Pons (tissue), 1 donor: ENCODE measurements around the gene FAM149A.

Source experiments
- DNase-seq: peaks from one replicate; pipeline ENCODE4 v3.0.0-alpha.2; 2016; ENCODE audit warnings: low spot score

The FAM149A gene

DNA sequence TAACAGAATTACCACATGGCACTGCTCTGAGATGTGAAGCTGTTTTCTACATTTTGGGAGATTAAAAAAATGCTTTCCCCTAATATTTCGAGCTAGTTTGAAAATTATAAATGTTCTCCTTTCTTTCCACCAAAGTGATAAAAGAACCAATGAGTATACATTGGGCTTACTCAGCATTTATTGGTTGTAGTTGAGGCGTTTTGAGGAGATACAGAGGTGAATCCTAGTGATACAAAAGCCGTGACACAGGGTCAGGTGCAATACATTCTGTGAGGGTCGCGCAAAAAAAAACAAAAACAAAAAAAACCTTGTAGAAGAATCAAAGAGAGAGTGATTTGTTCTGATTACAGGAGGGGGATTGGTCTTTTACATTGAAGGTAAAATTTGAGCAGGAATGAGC is 54.5 kb downstream of the FAM149A start:
- DNase-seq = no peak

DNA sequence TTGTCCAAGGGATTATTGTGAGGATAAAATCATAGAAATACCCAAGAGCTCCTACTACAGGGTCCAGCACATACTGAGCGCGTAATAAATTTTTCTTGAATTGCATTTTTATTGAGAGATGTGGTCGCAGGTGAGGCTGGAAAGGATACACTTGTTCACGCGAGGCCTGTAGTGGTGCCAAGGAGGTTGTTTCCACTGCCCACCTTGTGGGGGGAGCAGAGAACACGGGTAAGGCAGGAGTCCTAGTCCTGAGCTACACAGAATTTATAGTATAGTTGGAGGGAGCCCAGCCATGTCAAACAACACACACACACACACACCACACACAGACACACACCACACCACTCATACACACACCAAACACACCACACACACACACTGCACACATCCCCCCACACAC is 55.1 kb downstream of the FAM149A start:
- no peak for DNase-seq

DNA sequence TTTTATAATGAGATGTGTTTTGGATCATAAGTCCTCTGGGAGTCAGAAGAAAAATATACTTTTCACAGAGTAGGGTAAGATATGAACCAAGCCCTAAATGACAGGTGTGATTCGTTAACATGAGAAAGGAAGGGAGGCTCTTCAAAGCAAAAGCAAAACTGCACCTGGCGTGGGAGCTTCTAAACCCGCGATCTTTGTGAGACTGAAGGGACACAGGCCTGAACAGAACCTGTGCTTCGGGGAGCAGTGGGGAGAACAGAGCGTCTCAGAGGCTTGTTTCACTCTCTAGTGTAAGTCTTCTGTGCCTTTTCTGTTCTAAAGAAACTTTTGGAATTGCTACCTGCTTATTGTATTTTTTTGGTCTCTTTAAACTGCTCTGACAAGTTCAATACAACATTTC is 56.6 kb downstream of the FAM149A start:
- no peak for DNase-seq

DNA sequence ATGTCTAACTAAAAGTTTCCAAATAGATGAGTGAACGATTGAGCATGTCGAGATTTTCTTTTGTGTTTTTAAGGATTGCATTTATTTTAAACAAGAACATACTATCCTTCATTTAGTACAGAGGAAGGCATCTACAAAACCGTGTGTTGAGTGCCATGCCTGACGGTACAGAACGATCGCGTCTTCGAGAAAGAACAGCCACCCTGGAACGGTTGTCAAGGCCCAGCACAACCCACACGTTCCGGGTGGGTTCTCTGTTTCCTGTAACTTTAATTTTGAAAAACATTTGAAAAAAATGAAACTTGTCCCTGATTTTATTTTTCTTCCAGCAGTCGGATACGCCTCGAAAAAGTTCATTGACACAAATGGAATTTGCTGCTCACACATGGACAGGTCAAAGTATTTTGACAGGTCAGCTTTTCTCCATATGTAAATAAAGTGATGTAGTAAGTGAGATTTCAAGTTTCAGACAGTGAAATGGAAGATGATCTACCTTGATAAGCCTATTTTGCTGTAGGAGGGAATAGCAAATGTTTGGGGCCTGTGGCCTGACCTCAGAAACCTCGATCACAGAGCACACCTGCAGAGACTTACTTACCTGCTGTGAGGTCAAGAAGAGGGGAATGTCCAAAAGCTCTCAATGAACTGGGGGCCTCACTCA is 62.5 kb downstream of the FAM149A start:
- no peak for DNase-seq

DNA sequence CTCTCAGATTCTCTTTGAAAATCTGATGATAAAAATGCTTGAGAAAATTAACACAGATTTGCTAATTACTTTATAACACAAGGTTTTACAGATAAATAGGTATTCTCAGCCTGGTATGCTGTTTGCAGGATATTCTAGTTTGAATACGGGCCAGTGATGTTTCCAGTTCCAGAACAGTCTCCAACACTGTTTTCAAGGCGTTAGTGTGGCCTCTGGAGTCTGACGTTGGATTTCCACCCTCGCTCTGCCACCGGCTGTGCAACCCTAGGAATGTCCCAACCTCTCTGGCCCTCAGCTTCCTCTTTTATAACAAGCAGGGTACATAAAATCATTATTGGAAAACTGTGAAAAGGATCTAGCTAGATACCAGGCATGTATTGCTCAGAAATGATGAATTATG is 63.1 kb downstream of the FAM149A start:
- DNase-seq = no peak

DNA sequence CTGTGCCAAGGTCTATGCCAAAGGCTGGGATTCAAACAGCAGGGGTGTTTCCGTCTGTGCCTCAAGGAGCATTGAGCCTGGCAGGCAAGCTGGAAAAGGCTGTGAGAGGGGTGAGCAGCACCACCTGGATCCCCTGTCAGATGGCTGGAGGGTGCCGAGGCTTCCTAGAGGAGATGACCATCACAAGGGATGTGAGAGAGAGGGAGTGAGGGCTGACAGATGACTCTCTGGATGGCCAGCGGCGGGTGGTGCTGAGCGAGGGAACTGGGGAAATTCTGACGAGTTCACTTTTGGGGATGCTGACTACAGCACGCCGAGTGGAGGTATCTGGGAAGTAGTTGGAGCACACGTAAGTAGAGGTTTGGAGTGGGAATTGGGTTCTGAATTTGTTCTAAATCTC is 64.2 kb downstream of the FAM149A start:
- DNase-seq = no peak

DNA sequence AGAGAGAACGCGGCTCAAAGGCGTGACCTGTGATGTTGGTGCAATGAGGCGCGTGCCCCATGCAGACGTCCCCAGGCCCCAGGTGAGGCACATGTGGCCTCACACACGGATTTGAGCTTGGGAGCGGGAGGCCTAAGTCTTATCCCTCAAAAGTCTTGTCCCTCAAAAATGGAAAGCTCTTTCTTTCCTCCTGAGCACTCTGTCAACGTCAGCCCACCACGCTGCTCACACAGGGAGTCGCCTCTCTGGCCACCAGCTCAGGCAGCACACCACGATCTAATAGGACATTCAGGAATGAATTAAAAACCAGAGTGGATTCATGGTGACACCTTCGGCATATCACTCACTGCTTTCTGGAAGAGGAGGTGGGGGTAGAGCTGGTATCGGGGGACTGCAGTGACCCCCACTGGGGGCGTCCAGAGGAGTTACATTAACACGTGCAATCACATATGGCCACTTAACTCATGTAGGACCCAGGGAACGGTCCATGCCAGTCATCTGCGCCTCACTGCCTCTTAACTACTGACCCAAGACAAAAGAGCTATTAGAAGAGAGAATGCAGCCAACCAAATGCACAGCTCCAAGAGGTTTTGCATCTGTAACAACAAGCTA is 64.9 kb downstream of the FAM149A start:
- no peak for DNase-seq

DNA sequence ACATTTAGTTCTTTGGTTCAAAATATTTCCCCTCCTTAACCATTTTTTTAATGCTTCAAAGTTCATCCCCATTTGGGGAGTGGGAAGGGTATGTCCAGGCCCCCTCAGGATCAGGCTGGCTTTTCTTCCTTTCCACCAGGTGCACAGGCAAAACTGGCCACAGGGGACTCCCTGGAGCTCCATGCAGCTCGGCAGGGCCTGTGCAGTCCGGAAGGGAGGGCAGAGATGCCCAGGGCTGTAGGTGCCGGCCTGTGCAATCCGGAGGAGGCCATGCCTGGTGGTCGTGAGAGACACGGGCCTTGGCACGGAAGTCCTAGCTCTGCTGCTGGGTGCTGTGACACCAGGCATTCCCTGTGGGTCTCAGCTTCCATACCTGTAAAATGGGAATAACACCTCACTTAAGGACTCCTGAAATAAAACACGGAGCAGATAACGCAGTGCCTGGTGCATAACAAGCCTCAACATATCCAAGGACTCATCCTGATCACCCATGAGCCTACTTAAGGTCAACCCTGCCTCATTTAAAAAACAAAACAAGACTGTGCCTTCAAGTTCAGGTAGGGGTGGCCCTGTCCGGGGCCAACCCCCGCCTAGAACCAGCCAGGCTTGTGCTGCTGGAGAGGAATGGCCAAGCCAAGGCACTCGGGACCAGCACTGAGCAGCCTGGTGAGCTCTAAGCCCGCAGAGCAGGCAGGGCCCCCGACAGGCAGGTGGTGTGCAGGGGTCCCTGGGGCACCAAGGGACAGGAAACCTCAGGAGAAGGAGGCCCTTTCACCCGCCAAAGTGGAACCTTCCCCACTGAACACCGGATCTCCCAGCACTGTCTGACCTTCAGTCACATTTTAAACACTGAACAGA is 65.7 kb downstream of the FAM149A start:
- DNase-seq = no peak

DNA sequence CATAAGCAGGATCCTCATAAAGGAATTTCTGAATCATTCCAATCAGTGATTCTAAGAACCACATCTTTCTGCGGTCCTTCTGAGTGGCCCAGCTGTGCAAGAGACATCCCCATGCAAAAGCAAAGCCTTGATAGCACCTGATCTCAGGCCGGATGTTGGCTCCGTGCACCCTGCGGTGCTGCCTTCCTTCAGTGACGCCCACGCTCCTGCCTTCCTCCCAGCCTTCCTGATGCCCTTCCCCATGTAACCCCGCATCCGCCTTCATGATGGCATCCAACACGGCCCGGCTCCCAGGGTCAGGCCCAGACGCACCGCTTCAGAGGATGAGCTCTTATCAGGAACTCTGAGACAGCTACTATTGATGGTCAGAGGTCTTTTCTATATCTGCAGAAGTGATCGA is 66.5 kb downstream of the FAM149A start:
- no peak for DNase-seq

DNA sequence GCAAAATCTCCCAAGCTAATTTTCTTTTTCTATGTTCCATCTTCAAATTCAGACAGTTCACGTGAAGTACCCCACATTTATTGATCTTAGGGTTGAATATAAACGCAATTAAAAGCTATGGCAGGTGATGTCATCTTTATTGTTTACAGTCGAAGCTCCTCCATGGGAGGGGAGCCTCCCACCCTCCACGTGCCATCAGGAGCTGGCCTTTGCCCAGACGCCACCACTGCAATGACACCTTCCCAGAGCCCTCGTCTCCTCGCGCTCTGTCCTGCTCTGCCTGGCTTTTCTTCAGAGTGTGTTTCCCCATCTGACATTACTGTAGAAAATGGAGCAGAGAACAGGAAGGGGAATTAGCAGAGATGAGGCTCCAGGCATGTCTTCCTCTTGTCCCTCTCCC is 68.0 kb downstream of the FAM149A start:
- DNase-seq = no peak

DNA sequence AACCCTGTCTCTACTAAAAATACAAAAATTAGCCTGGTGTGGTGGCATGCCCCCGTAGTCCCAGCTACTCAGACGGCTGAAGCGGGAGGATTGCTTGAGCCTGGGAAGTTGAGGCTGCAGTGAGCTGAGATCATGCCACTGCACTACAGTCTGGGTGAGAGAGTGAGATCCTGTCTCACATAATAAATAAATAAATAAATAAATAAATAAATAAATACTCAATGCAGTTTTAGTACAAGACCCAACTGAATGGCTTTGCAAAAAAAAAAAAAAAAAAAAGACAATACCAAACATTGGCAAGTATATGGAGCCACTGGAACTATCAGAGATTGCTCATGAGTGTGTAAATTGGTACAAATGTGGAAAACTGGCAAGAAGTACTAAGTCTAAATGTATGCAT is 83.6 kb downstream of the FAM149A start:
- DNase-seq = no peak

DNA sequence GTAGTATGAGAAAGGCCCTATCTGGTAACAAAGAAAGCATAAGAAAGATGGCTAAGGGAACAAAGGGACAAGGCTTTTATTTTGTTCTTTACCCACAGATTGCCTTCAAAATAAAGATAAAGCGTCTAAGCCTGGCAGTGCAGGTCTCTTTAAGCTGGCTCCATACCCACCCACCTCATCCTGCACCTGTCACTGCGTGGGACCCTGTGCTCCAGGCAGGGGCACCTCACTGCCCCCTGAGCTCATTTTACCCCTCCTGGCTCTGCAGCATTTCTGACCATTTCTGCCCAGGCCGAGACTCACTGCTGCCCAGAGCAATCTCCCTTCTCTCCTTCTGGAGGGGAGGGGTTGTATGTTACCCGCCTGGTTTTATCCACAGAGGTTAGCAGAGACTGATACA is 85.2 kb downstream of the FAM149A start:
- no peak for DNase-seq

DNA sequence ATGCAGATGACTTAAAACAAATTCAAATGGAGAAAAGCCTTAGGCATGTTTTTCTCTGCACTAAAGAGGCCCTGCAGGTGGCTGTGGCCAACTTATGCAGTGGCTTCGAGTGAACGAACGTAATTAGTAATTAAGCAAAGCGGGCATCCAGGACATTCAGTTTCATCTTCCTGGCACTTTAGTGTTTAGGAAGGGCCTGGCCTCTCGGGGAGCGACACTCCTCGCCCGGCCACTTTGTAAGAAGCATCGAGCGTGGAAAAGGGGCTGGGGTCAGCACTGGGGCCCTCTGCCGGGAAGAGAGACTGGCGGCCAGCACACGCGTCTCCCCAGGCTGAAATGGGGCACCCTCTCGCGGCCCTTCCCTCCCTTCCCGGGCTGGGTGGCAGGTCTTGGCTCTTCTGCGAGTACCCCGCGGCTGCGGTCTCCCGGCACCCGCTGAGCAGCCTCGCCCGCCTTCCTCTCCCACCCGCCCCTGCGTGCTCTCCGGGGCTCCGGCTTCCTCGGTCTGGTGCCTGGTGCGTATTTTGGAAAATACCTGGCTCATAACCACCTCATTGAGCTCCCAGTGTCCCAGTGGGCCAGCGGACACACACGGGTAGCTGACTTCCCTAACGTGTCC is 86.2 kb downstream of the FAM149A start:
- DNase-seq = peak; percentile 43

DNA sequence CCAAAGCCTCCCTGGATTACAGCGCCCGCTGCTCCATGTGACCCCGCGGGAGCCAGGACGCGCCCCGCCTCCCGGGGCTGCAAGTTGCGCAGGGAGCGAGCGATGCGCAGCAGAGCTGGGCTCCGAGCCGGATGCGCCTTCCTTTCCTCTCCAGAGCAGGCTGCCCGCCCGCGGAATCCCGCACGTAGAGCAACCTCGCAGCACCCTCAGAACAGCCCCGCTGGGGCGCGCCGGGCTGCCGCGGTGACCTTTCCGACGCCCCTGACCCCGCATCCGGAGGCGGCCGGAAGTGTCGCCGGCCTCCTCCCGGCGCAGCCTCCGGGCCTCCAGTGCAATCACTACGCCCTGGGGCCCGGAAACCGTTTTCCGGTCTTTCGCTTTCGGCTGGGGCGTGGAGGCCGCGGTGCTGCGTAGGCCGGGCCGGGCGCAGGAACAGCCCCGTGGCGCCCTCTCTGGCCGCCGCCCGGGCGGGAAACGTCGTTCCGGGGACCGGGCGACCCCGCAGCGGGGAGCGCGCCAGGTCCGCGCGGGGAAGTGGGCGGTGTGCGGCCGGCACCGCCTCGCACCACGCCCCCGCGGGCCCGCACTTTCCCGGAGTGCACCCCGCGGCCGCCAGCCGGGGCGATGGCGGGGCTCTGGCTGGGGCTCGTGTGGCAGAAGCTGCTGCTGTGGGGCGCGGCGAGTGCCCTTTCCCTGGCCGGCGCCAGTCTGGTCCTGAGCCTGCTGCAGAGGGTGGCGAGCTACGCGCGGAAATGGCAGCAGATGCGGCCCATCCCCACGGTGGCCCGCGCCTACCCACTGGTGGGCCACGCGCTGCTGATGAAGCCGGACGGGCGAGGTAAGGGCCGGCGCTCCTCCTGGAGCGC is 86.9 kb downstream of the FAM149A start, which contains the start of gene CYP4V2:
CYP4V2 (plus strand) TSS at position 368 of the 866 bp plus-strand sequence; CDS start at position 625, 257 bp downstream.
- peak; percentile 71 for DNase-seq

DNA sequence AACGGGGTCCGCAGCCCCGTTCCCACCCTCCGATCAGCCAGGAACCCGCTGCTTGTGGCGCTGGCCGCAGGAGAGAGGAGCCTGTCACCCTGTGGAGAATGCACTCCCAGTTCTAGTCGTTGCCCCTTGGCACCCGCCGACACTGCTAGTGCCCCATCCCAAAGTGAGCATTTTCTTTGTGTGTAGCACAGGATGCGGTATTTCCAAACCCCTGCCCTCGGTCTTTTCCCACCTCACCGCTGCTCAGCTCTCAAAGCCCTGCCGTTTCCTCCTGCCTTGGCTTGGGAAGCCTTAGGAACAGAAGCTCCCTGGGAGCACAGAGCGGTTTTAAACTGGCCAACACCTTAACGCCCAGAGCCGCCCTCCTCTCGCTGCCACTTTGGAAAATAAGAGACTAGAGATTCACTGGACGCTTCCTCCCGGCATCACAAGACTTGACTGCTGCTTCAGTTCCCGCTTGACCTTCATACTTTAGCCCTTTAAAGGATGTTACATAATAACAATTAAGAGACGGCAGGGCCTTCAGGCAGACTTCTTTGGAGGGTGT is 87.6 kb downstream of the FAM149A start:
- peak; percentile 76 for DNase-seq

DNA sequence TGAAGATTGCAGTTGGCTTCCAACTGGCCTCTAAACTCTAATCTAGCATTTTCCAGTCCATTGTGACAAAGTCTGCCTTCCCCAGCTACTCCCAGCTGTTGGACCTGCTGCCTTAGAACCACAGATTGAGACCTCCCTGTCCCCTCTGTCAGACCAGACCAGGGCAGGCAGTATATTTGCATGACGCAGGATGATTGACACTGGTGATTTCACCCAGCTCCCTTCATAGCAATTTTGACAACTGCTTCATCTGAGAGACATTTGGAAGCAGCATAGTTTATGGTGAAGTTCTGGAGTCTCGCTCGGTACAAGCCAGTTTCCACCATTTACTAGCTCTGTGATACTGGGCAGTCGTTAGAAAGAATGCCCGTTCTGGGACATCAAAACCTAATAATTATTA is 89.3 kb downstream of the FAM149A start:
- no peak for DNase-seq

DNA sequence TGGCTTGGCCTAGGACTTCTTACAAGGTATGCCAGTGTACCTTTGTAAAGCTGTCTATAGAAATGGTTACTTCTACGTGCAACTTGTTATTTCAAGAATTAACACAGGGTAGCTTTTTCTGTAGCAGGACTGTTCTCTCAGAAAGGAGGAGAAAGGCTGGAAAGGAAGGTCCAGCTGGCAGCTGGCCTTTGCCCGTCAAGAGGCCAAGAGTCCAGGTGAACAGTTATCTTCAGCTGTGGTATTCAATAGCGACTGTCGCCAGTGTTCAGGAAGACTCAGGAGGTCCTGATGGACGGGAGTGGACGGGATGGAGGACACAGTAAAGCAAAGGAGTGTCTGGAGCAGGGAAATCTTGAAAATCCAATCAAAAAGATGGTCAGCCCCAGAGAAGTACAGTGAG is 91.6 kb downstream of the FAM149A start:
- DNase-seq = no peak

DNA sequence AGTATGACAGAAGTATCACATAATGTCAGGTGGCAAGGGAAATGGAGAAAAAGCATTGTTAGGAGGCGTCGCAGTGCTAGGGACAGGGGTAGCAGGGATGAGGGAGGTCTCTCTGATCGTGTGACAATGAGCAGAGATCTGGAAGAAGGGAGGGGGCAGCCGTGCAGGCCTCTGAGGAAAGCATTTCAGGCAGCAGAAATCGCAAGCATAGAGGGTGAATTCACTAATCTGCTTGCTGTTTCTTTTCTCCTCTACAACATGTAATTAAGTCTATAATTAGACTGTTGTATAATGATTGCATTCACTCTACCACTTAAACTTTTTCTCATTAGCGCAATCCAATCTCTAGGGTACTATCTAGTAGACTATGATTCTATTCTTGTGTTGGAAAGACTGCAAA is 96.0 kb downstream of the FAM149A start:
- DNase-seq = no peak

DNA sequence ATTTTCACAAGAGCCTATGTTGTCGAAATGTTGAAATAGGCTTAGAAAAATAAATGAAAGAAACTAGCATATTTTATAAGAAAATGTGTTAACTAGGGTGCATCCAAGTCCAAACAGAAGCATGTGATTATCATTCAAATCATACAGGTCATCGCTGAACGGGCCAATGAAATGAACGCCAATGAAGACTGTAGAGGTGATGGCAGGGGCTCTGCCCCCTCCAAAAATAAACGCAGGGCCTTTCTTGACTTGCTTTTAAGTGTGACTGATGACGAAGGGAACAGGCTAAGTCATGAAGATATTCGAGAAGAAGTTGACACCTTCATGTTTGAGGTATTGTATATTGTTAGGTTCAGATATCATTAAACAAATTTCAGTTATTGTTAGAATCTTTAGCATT is 96.5 kb downstream of the FAM149A start:
- no peak for DNase-seq

DNA sequence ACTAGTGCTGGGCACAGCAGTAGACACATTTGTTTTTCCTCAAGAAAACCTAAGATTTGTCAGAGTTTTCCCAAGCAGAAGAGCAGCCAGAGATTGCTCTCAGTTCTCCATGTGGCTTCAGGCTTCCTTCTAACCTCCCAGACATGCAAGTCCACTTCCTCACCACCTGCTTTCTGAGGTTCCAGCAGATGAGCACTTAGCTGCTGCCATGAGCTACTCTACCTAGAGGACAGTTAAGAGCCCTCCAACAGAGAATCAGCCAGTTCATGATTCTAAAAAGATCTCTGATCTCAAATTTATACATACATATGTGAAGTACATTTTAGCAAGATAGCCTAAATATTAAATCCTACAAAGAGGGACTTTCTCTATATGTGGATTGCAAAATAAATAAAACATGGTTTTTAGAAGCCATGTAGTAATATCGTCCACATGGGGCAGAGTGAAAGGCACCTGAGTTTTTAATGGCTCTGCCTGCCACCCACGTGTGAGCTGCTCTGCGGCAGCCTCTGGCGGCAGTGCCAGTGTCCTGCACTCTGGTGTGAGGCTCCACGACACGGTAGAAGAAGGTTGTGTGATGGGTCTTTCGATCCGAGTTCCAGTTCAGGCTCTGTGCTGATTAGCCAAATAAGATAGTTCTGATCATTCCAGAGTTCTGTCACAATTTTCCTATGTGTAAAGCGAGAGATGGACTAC is 97.2 kb downstream of the FAM149A start:
- DNase-seq = no peak
